Activated CD8-positive, alpha-beta memory T cell treated with anti-CD3 and anti-CD28 coated beads for 4 hours (primary cell): ENCODE results near the gene RNF212.
"Not testable (repeated sequence)": the region's sequence is repeated elsewhere in the genome, so short reads cannot be mapped to it uniquely, and the experiment has no call there.

Source experiments
- DNase-seq, 2 donors: peaks; one replicate each; pipeline ENCODE4 v3.0.0-alpha.2; 2020; ENCODE audit warnings: low read depth in 2 of 2

RNF212 gene

GRCh38 chr4:1048773-1049590 is 64.4 kb downstream of the RNF212 start:
- no peak for DNase-seq

DNA sequence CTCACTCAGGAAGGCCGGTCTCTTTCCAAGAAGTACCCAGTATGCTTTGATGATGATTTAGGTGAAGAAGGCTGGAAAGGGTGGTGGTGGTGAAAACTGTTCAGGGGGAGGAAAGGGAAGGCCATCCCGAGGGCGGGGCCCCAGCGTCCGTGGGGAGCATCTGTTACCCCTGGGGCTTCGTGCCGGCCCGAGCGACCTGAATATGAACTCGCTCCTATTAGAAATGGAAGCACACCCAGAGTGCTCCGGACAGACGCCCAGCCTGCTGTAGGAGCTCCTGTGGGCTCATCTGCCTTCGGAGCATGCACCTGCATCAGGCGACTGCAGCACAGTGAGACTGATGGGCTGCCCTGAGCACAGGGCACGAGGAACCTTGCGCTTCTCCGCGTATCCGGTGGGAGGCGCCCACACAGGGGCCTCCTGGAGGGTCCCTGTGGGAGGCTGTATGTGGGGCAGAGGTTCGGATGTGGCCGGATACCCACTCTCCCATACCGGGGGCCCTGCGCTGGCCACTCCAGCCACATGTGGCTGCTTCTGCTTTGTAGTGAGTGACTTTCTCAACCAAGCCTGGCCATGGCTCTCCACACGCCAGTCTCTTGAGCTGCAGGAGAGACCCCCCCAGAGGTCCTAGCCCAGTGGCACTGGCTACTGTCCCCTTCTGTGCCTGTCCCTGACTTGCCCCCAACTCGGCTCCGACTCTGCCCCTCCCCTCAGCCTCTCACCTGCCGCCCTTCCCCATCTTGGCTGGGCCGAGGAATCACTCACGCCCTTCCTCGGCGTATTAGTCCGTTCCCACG is 65.2 kb downstream of the RNF212 start:
- no peak for DNase-seq

GRCh38 chr4:1047106-1047975 is 66.0 kb downstream of the RNF212 start:
- no peak for DNase-seq

- not testable (repeated sequence) for DNase-seq
These were observed 66.8 kb downstream of the RNF212 start for GRCh38 chr4:1046581-1047011.

DNA sequence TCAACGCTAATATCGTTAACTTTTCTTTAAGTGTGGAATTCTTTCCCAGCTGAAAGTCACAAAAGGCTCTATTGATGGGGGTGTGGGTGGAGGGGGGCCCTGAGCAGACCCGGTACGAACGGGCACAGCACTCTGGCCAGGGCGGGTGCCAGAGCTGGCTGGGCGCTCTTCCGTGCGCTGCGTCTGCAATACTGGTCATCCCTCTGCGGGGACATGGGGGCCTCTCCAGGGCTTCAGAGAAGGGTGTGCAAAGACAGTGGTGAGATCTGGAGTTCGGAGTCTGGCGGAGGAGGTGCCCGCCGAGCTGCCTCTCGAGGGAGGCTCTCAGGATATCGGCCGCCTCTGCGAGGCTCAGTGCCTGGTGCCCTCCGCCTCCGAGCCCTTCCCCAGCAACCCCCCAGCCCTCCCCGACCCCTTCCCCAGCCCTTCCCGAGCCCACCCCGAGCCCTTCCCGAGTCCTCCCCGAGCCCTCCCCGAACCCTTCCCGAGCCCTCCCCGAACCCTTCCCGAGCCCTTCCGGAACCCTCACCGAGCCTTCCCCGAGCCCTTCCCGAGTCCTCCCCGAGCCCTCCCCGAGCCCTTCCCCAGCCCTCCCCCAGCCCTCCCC is 67.7 kb downstream of the RNF212 start:
- DNase-seq: no peak

DNA sequence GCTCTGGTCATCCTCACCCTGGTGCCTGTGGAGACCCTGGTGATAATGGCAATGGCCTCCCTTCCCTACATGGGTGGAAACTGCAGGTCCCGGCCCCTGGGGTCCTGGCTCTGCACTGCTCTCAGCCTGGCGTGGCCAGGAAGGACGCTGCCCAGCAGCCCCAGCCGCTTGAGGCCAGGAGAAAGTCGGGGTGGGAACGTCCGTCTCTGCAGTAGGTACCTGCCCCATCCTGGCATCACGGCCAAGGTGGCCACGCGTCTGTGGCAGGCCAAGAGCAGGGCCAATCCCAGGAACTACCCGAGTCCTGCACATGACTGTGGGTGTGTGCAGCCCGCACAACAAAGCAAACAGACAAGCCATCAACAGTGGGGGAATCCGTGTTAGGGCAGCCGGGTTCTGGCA is 68.2 kb downstream of the RNF212 start:
- DNase-seq: no peak

DNA sequence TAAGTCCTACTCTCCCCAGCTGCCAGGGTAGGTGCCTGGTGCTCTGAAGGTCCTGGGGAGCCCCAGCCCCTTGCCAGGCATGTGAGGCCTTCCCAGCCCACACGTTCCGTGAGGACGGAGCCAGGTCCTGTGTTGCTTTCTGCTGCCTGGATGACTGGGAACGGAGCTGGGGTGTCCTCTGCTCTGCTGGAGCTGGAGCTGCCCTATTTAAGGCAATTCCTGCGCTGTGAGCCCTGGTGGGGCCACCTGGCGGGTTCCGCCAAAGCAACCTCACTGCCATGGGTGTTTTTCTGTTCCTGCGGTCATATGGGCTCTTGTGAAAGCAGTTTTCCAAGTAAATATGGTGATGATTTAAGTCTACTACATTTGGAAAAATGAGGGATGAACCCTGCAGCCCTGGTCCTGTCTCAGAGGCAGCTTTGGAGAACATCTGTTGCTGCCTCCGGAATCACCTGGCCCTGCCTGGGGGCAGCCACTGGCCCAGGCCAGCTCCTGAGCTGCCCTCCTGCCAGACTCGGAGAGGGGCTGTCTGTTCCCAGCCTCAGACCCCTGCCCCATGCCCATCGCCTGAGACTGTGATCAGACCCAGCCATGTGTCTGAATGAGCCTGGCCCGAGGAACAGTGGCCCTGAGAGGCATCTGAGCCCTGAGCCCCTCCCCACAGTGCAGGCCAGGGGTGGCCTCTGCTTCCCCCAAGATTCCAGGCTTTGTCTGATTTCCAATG is 68.7 kb downstream of the RNF212 start:
- DNase-seq: no peak

- no peak for DNase-seq
These were observed 69.5 kb downstream of the RNF212 start for GRCh38 chr4:1043651-1044468.

DNA sequence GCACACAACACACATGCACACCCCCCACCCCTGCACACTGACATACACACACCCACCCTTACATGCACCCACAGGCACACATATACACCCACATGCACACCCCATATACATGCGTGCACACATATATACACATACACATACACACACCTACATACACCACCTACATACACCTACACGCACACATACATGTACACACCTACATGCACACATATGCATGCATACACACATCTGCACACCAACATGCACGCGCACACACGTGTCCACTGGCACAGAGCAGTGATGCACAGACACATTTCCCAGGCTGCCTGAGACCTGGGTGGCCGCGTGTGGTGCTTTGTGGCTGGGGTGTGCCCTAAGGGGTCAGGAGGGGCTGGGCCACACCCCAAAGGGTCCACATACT is 70.2 kb downstream of the RNF212 start:
- DNase-seq: no peak

DNA sequence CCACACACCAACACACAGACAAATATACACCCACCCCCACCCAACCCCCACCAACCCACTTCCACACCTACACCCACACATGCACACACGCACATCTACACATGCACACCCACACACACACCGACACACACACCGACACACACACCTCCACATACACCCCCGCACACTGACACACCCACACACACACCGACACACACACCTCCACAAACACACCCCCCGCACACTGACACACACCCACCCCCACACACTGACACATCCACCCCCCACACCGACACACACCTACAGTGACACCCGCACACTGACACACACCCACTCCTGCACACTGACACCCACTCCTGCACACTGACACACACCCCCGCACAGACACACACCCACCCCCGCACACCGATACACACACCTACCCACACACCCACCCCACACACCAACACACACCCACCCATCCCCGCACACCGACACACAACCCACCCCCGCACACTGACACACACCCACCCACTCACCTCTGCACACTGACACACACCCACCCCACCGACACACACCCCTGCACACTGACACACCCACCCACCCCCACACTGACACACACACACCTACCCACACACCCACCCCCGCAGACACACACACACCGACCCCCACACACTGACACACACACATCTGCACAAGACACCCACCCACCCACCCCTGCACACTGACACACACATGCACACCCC is 70.9 kb downstream of the RNF212 start:
- no peak for DNase-seq

- DNase-seq: no peak
These were observed 71.4 kb downstream of the RNF212 start for GRCh38 chr4:1041936-1042330.

GRCh38 chr4:1041147-1041935 is 72.0 kb downstream of the RNF212 start:
- DNase-seq: no peak

DNA sequence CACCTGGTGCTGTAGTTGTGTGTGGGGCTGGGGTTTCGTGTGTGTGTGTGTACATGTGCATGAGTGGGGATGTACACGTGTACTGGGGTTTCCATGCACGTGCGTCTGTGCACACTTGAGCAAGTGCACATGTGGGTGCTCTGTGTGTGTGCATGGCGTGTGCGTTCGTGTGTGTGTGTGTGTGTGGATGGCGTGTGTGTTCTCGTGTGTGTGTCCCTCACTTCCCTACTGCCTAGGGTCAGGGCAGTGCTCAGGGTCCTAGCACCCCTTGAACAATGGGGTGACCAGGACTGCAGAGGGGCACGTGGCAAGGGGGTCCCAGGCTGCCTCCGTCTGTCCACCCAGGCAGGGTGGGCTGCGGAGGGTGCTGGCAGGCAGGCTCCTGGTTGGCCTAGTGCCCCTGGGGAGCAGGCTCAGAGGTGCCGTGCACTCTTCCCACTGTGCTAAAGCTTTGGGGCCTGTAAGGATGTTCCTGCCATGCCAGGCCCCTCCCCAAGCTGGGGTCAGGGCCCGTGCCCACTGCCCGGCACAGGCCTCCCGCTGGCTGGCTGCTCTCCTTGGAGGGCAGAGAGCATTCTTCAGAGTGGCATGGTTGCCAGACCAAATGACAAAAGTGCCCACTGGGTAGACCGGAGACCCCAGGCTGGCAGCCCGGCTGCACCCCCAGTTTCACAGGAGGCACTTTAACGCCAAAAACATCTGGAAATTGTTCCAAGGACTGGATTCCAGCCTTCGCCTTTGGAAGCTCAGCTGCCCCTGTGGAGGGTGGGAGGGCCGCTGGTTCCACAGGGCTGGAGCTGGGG is 72.8 kb downstream of the RNF212 start:
- DNase-seq: no peak

GRCh38 chr4:1039493-1040343 is 73.6 kb downstream of the RNF212 start:
- DNase-seq: no peak

GRCh38 chr4:1038948-1039492 is 74.3 kb downstream of the RNF212 start:
- no peak for DNase-seq

- no peak for DNase-seq
These were observed 76.2 kb downstream of the RNF212 start for GRCh38 chr4:1036976-1037810.
